Activated gamma-delta T cell treated with anti-CD3 and anti-CD28 coated beads, Interleukin-2, amount 50 U/mL, for 16 hours (primary cell): ENCODE results near the gene PANX3.

Source experiments
- DNase-seq: peaks from one replicate; pipeline ENCODE4 v3.0.0-alpha.2; 2020; ENCODE audit warnings: low read depth

Gene PANX3

DNA sequence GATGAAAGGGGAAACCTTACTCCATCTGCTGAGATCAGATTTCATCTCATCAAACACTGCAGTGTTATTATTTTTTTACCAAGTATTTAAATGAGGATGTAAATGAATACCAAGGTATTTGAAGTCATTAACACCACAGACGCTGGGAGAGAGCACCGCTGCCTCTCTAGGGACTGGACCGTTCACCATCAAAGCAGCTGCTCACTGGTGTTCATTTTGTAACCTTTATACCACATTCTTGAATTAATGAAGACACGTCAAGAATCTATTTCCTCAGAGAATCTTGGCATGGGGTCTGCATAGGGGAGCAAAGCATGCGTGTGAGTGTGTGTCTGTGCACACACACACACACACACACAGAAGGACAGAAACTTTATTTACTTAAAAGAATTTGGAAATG, 46.7 kb downstream of the PANX3 start:
- no peak for DNase-seq

DNA sequence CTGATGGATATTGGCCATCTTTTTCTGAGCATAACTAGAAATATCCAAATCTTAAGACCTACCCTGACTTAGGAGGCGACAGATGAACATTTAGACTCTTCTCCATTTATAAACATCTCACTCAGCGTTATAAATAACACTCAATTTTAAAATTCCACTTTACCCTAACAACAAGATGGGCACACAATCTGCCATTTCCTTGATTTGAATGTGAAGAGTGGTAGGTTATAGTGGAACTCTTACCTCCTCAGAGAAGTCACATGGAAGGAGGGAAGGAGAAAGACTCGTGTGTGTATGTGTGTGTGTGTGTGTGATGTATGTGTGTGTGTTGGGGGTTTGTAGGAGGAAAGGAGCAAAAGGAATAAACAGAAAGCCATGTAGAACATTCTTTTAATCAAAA, 47.3 kb downstream of the PANX3 start:
- no peak for DNase-seq

DNA sequence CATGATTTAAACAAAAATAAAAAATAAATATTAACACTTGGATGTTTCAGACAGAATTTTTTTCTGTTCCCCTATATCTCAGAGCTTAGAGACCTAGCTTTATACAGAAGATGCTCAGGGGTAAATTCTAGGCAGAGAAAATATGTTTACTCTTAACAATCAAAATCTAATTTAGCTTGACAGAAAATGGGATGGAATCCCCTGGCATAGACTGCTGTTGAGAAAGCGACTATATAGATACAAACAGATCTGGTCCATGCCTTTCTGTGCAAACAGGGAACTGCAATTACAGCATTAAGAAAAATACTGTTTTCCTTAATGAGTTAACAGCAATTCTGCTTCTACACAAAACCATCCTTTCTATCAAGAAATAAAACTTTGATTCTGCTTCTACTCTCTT, 47.8 kb downstream of the PANX3 start:
- no peak for DNase-seq

DNA sequence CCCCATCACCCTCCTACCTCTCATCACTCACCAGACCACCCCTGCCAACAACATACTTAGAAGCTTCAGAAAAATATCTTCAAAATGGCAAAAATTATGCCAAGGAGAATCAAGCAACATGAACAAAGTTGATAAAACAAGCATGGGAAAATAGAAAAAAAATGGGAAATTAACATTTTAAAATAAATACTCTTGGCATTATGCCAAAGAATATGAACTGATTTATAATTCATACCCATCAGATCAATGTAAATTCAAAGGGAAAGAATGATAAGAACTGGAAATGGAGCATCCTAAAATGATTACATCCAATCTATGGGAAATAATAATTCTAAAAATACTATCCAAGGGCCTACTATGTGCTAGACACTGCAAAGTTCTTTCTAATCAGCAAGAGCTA, 50.3 kb downstream of the PANX3 start:
- DNase-seq, result no peak

DNA sequence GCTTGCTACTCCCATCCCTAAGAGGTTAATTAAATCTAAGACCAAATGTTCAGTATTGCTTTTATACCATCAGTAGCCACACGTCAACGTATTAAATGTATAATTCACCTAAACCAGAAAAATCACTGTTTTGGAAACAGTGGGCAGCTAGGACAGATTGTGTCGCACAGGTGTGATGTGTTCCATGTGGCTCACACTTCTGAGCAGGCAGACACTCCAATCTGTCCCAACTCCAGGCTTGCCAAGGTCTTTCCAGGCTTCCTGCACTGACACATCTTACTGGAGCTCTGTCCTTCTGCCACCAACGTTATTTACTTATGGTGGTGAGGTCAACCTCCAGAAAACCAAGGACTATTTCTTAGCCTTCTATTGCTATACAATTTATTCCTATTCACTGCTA, 50.9 kb downstream of the PANX3 start:
- no peak for DNase-seq

DNA sequence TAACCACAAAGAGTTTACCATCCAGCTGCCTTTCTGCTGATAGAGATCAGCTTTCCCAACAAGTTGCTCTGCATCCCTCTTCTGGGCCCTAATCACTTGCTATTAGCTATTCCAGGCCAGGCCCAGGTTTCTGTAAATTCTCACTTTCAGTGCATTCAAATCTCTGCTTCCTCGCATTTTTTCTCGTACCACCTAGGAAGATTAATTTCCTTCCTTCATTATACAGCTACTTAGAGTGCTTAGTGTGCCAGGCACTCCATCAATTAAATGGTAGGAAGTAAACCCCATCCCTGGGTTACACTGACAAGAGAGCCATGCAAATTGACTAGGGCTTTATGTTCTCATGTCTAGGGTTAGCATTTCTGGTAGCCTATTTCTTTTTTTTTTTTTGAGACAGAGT, 52.6 kb downstream of the PANX3 start:
- DNase-seq, result no peak

DNA sequence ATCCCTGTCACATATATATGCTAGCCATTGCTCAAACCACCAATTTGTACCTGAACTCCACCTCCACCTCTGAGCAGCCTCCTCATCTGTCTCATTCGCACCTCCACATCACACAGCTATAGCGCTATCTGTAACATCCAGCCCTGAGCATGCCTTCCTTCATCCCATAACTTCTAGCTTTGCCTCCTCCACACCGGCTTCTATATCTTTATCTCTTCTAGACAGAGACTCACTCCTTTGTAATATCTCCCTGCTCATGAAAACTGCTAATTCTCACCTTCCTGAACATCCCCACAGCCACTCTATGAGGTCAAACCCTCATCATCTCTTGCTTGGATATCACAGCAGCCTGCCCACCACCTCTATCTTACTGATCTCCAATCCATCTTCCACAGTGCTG, 56.4 kb downstream of the PANX3 start:
- no peak for DNase-seq

DNA sequence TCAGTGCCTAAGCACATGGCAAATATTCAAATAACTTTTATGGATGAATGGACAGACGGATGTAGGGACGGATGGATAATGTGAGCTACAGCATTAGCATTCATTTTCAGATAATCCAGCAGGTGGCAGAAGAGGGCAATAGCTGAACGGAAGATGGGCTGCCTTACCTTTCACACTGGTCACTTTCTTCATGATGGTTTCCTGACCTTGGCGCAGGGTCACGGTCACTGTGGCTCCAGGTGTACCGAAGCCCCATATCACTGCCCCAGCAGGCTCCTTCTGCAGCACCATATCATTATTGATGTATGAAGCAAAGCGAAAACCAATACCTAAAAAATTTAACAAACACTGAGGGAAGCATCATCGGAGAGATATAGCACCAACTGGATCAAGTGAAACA, 58.0 kb downstream of the PANX3 start:
- DNase-seq, result no peak
